IPS-18c (cell line): Measurements from ENCODE around the gene NPHS1.
A peak's percentile ranks its signal among the peaks of the same experiment; 100 is the strongest.

Experiments
- H3K4me3 ChIP-seq: 2 replicates; pipeline ENCODE4 v1.7.0; 2013; ENCODE audit warnings: low read depth, mild to moderate bottlenecking, low read length, moderate library complexity; ENCODE audit not compliant: insufficient read depth
- H3K9me3 ChIP-seq: one replicate; pipeline ENCODE4 v1.6.1; 2013; ENCODE audit warnings: mild to moderate bottlenecking, low read length, moderate library complexity; ENCODE audit not compliant: control insufficient read depth, insufficient read depth

Gene NPHS1

GRCh38 chr19:35860818-35861639, 8.7 kb upstream of the NPHS1 start:
- peak overlapping the region; percentile 65 for H3K4me3 ChIP-seq
- no peaks in the 10 kb centered on the region for H3K9me3 ChIP-seq

GRCh38 chr19:35860436-35860817, 8.1 kb upstream of the NPHS1 start:
- Histone ChIP-seq H3K4me3 (peak overlapping the region; percentile 65), H3K9me3 (no peaks in the 10 kb centered on the region)

GRCh38 chr19:35859414-35859813, 7.1 kb upstream of the NPHS1 start:
- Histone ChIP-seq H3K4me3 (no peak overlapping the region), H3K9me3 (no peaks in the 10 kb centered on the region)

- Histone ChIP-seq H3K4me3 (no peak overlapping the region), H3K9me3 (no peaks in the 10 kb centered on the region)
These were observed 6.0 kb upstream of the NPHS1 start for GRCh38 chr19:35858311-35858710.

GRCh38 chr19:35856546-35857149, 4.3 kb upstream of the NPHS1 start, which contains the start of gene KIRREL2:
Gene KIRREL2 (plus strand): TSS chr19:35856911. CDS start chr19:35857120, 209 bp downstream.
- Histone ChIP-seq H3K9me3 (no peaks in the 10 kb centered on the region), H3K4me3 (peak within 1 kb of the TSS; percentile 60)

- no peaks in the 10 kb centered on the region for H3K9me3 ChIP-seq
- H3K4me3 ChIP-seq = no peak overlapping the region
These were observed 893 bp upstream of the NPHS1 start for GRCh38 chr19:35853038-35853756.

GRCh38 chr19:35851213-35852028, 883 bp downstream of the NPHS1 start:
- Histone ChIP-seq H3K4me3 (peak overlapping the region; percentile 34; the same call in 1 of the 2 replicates), H3K9me3 (no peaks in the 10 kb centered on the region)

GRCh38 chr19:35848919-35849505, 3.3 kb downstream of the NPHS1 start:
- Histone ChIP-seq H3K4me3 (no peak overlapping the region), H3K9me3 (no peaks in the 10 kb centered on the region)

GRCh38 chr19:35848486-35848885, 3.8 kb downstream of the NPHS1 start:
- no peak overlapping the region for H3K4me3 ChIP-seq
- no peaks in the 10 kb centered on the region for H3K9me3 ChIP-seq

- Histone ChIP-seq H3K9me3 (no peaks in the 10 kb centered on the region), H3K4me3 (no peak overlapping the region)
These were observed 4.4 kb downstream of the NPHS1 start for GRCh38 chr19:35847911-35848310.

GRCh38 chr19:35846038-35846668, 6.2 kb downstream of the NPHS1 start:
- Histone ChIP-seq H3K4me3 (peak overlapping the region; percentile 45), H3K9me3 (no peaks in the 10 kb centered on the region)

GRCh38 chr19:35845215-35846037, 6.9 kb downstream of the NPHS1 start:
- Histone ChIP-seq H3K4me3 (peak overlapping the region; percentile 45), H3K9me3 (no peaks in the 10 kb centered on the region)

- Histone ChIP-seq H3K9me3 (no peaks in the 10 kb centered on the region), H3K4me3 (peak overlapping the region; percentile 45; the same call in 1 of the 2 replicates)
These were observed 7.7 kb downstream of the NPHS1 start for GRCh38 chr19:35844482-35845214.

GRCh38 chr19:35843676-35844481, 8.4 kb downstream of the NPHS1 start:
- peak overlapping the region; percentile 51 for H3K4me3 ChIP-seq
- no peaks in the 10 kb centered on the region for H3K9me3 ChIP-seq
